GM18907 (cell line): ENCODE results near the gene MAP4.

ENCODE experiments used
- ATAC-seq: cut with Tn5 transposase; IDR thresholded peaks from one replicate; pipeline ENCODE4 v1.9.1; 2021; ENCODE audit warnings: mild to moderate bottlenecking, moderate library complexity; ENCODE audit not compliant: unreplicated experiment

Gene MAP4

GRCh38 chr3:47976135-47976732, 40.0 kb downstream of the MAP4 start:
- peak; percentile 54 for ATAC-seq

DNA sequence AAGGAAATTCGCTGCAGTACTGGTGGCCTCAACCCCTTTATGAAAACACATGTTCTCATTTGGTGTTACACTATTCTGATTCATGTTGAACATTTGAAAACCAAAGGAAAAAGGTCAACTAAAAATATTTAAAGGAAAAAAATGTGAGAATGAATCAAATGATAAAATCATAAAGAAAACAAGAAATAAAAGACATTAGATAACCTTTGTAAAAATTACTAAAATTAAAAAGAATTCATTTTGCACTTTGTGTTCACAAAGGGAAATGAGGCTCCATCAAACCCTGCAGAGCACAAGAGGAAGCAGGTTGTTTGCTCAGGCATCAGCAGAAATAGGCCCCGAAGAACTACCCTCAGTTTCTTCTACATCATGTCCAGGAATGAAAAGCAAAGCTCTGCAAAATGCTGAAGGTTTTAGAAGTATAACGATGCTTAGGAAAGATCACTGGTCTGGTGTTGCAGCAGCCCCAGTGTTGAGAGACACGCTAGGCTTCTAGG, 41.2 kb downstream of the MAP4 start:
- no peak for ATAC-seq

DNA sequence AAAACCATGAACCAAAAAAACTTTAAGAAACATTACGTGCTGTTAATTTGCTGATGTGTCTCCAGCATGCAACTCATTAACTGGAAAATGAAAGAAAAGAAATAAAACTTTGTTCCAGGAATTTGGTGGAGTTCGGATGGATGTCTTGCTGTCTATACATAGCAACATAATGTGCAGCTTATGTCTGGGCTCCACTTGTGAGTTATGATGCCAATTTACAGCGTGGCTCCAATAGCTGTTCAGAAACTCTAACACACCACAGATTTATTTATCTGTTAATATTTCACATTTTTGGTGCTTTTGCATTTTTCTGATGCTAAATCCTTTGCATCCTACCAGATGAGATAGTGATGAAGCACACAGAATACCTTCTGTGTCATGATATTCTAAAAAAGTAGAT, 45.1 kb downstream of the MAP4 start:
- ATAC-seq: no peak

- ATAC-seq: no peak
Observed at GRCh38 chr3:47964740-47965139, 51.5 kb downstream of the MAP4 start.

DNA sequence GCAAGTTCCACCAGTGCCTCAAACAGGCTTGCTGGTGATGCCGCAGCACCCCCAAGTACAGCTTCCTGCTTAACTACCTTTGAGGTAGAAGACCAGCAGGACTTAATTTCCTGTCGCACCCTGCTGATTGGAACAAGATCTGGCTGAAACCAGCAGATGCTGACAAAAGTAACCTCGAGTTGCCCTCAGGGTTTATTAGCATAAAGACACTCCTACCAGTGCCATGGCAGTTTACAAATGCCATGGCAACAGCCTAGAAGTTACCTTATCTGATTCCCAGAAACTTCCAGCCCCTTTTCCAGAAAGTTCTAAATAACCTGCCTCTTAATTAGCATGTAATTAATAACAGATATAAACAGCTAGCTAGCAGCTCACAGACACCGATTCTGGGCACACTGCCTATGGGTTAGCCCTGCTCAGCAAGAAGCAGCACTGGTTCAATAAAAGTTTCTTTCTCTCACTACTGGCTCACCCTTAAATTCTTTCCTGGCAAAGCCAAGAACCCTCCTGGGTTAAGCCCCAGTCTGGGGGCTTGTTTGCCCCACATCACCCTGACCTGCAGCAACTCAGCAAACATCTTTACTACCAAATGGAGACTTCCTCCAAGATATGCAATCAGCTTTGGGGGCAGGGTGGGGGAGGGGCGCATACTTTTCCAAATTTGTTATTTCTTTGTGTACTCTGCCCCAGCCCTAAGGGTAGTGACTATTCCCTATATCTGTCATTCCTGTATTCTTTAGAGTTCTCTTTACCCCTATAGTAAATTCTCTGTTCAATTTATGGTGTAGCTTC, 54.2 kb downstream of the MAP4 start:
- peak; percentile 59 for ATAC-seq

DNA sequence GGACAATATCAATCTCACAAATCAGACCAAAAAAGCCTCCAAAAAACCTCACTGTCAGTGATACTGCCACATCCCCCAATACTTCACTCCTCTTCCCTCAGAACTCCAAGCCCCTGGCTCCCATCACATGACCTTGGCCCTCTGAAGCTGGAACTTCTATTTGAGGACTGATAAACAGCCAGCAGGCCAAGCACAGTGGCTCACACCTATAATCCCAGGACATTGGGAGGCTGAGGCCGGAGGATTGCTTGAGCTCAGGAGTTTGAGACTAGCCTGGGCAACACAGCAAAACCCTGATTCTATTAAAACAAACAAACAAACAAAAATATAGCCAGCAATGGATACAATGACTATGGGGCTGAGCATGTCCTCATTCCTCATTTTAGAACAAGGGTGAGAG, 55.2 kb downstream of the MAP4 start:
- ATAC-seq: no peak

DNA sequence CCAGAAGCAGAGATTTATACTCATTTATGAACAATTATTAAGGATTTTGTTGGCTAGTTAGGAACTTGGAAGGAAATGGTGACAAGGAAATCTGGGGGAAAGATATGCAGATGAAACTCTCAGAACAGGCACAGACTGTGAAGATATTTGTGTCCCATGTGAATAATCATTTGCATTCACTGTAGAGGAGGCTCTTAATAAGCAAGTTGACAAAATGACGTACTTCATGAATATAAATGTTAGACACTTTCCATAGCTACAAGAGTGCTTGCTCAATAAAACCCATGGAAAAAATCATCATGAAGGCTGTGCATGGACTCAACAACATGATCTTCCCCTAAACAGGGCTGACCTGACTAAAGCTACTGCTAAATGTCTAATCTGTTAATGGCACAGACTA, 59.7 kb downstream of the MAP4 start:
- ATAC-seq: no peak

DNA sequence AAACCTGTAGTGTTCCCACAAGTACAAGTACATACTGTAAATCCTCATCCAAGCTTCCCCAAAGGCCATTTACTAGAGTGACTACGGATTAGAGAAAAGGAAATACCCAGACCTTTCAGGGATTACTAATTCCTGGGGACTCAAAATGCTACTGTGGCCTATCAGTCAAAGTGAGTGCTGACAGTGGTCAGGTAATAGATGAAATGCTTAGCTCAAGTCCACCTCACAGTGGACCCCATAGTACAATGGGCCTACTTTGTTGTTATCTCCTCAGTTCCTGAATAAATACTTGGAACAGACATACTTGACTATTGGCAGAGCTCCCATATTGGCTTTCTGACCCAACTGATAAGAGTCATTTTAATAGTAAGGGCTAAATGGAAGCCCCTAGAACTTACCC, 61.6 kb downstream of the MAP4 start:
- no peak for ATAC-seq

- ATAC-seq: peak; percentile 48
Observed at GRCh38 chr3:47950453-47951169, 65.6 kb downstream of the MAP4 start.

GRCh38 chr3:47949979-47950378, 66.2 kb downstream of the MAP4 start:
- ATAC-seq: peak; percentile 62

- ATAC-seq: no peak
Observed at GRCh38 chr3:47940232-47940631, 76.0 kb downstream of the MAP4 start.

GRCh38 chr3:47932421-47932820, 83.8 kb downstream of the MAP4 start:
- no peak for ATAC-seq

DNA sequence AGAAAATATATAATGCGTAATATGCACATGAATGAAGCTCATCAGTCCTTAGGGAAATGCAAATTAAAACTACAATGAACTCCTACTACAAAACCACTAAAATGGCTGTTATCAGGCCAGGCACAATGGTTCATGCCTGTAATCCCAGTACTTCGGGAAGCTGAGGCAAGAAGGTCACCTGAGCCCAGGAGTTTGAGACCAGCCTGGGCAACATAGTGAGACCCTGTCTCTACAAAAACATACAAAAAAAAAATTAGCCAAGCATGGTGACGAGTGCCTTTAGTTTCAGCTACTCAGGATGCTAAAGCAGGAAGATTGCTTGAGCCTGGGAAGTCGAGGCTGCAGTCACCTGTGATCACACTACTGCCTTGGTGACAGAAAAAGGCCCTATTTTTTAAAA, 85.2 kb downstream of the MAP4 start:
- no peak for ATAC-seq

DNA sequence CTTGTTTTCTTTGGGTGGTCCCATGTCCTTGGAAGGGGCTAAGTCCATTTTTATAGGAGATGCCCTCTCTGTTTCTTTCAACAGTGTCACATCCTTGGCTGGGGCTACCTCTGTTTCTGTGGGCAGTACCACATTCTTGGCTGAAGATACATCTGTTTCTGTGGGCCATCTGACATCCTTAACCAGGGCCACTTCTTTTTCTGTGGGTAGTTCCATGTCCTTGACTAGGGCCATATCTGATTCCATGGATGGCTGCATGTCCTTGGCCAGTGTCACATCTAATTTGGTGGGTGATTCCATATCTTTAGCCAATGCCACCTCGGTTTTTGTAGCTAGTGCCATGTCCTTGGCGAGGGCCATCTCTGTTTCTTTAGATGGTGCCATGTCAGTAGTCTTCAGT, 99.5 kb downstream of the MAP4 start:
- ATAC-seq: no peak

- no peak for ATAC-seq
Observed at GRCh38 chr3:47916201-47916600, 100.0 kb downstream of the MAP4 start.

- ATAC-seq: no peak
Observed at GRCh38 chr3:47912006-47912504, 104.2 kb downstream of the MAP4 start.

DNA sequence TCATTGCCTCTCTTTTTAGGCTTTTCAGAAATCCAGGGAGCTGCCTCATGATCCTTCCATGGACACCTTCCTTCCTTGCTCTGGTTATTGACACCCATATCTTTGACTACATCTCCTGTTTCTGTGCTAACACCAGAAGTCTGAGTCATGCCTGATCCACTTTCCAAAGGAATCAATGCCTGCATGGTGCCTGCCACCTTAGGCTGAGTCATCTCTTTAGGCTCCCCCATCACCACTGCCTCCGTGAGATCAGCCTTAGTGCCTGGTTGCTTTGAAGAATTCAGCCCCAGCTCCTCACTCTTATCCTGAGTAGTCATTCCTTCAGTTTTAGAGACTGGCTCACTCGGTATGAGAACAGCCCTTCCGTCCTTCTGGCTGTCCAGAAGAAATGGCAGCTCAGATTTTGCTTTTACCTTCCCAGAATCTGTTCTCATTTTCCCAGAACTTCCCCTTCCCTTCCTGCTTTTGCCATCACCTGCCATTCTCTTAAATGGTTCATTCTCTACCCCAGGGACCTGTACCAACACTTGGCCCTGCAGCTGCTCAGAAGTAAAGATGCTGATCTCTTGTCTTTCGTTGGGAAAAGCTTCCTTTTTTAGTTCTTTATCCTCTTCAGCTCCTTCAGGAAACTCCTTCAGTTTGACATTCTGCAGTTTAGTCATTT, 105.3 kb downstream of the MAP4 start:
- ATAC-seq: no peak

DNA sequence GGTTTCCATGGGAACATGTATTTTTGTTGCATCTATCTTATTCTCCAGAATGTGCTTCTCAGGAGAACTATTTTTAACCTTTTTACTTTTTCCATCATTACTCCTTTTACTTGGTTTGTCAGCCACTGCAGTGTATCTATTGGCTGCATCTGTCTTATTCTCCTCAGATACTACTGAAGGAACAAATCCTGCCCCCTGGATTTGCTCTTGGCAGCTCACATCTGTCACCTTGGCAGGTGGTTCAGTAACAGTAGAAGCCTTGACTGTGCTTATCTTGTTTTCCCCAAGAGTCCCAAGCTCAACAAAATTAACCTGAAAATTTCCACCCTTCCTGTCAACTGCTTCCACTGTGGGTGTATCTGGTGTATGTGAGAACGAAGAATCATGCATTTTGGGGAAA, 106.0 kb downstream of the MAP4 start:
- no peak for ATAC-seq

GRCh38 chr3:47909607-47910006, 106.6 kb downstream of the MAP4 start:
- ATAC-seq: no peak

- no peak for ATAC-seq
Observed at GRCh38 chr3:47908744-47909143, 107.5 kb downstream of the MAP4 start.

- ATAC-seq: no peak
Observed at GRCh38 chr3:47907784-47908183, 108.4 kb downstream of the MAP4 start.
